Body of pancreas (tissue), 4 donors: Measurements from ENCODE around the gene CST3. TPM values are rescaled to one million over a fixed set of nuclear protein-coding genes. Genes with fewer than 3 reads are reported as not detected.

Experiments used
- ATAC-seq: fragments of 150-250 bp; one replicate; pipeline ENCODE4 v1.9.1; 2016
- DNase-seq, 4 donors: peaks; one replicate each; pipeline ENCODE4 v3.0.0-alpha.2; 2019
- H3K27ac ChIP-seq, 4 donors: fragments of 200-600 bp; sonication (generic); 1 replicate in 3 of 4; 2 replicates in 1 of 4; pipeline versions ENCODE4 v1.5.1 to v1.6.1; 2016 to 2019; ENCODE audit warnings: mild to moderate bottlenecking in 1 of 4, mixed read lengths in 1 of 4, moderate library complexity in 1 of 4
- H3K27me3 ChIP-seq, 2 donors: fragments of 200-600 bp; sonication (generic); one replicate each; pipeline ENCODE4 v1.6.0; 2016; ENCODE audit warnings: mild to moderate bottlenecking in 1 of 2
- H3K36me3 ChIP-seq, 2 donors: fragments of 200-600 bp; sonication (generic); replicated peaks in 1 of 2; 2 replicates each; pipeline ENCODE4 v1.5.1; 2016; ENCODE audit warnings: low read depth in 2 of 2; ENCODE audit not compliant: insufficient read depth in 1 of 2
- H3K4me1 ChIP-seq: fragments of 200-600 bp; sonication (generic); one replicate; pipeline ENCODE4 v1.6.0; 2016
- H3K4me3 ChIP-seq, 2 donors: fragments of 200-600 bp; sonication (generic); 1 replicate in 1 of 2; 2 replicates in 1 of 2; pipeline ENCODE4 v1.5.1; 2016 to 2019
- H3K9me3 ChIP-seq, 3 donors: fragments of 200-600 bp; sonication (generic); 1 replicate in 2 of 3; 2 replicates in 1 of 3; pipeline ENCODE4 v1.5.1; 2016
- POLR2A ChIP-seq, 3 donors: fragments of 450-650 bp; IDR thresholded peaks; one replicate each; pipeline ENCODE4 v1.6.1; 2016; ENCODE audit warnings: antibody characterized with exemption in 3 of 3, mild to moderate bottlenecking in 2 of 3
- WGBS, 2 donors: methylation state at CpG; one replicate each; pipeline ENCODE4 v1.1.5; 2017; 5-methylcytosine and 5-hydroxymethylcytosine counted together
- intact Hi-C: fragments of 100-400 bp; cut with DNase I; formaldehyde crosslinking; loops from one replicate; pipeline ENCODE4 v1.15.1; 2023
- total RNA-seq, 2 donors: library from RNA; depleted of rRNA; stranded (reverse); fragments of >200 nt; gene quantifications; one replicate each; pipeline ENCODE4 v1.1.0, GENCODE V29; 2016
- TF ChIP-seq, protein P1 (sequence below), 7 experiments: fragments of 450-650 bp in 4 of 7; fragments of 200-600 bp in 3 of 7; sonication (generic) in 3 of 7; IDR thresholded peaks; one replicate each; pipeline ENCODE4 v1.5.1; 2016 to 2019; ENCODE audit warnings: antibody characterized with exemption in 7 of 7

The CST3 gene
- total RNA-seq, 2 donors from 2014 or later = 491 to 654 TPM

DNA sequence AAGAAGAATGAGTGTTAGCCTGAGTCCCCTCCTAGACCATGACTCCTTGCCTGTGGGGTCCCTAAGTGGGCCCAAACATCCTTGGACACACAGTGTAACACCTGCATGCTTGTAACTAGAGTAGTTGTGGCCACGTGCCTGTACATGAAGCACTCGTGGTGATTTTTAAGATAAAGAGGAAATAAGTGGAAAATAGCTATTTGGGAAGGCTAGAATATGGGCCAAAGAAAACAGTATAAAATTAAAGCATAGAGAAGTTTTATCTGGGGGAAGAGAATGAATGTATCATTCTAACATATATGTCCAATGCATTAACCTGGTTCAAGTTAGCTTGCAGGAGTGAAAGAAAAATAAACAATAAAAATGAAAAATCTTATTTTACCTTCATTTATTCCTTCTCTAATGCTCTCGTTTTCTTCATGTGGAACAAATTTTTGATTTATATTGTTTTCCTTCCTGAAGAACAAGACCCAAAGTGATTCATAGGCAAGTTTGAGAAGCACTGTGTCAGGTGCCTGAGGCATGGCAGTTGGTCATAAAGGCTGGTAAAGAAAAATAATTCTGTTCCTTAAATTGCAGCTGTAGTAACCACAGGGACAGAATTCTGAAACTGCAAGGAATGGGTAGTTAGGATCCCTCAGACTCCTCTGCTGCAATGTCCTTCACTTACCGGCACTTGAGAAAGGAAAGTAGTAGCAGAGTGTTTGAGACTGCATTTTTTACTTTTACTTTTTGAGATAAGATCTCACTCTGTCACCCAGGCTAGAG, 8.5 kb upstream of the CST3 start:
- no peaks in the 10 kb centered on the region for H3K9me3 ChIP-seq
- 40 to 45% methylated on average over 4 of the region's 4 CpGs for WGBS, 2 donors
- ATAC-seq = no peak

DNA sequence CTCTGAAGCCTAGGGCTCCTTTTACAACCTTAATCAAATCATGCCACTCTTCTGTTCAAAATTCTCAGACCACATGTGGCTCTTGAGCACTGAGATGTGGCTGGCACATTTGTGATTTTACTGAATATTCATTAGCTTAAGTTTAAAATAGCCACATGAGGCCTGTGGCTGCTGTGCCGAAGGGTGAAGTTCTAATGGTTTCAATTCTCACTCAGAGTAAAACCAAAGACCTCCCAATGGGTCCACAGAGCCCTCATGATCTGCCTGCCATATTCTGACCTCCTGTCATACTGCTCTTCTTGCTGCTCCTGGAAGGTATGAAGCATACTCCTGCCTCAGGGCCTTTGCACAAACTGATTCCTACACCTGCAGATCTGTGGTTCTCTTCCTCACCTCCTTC, 7.8 kb upstream of the CST3 start:
- no peak for ATAC-seq
- Histone ChIP-seq H3K4me3 (no peak overlapping the region), H3K27me3 (no peaks in the 10 kb centered on the region), H3K36me3 (no peaks in the 10 kb centered on the region), H3K9me3 (no peaks in the 10 kb centered on the region), H3K4me1 (peaks cover 4% of the 10 kb centered on the region), H3K27ac (no peak overlapping the region)
- intact Hi-C loops = no loop called here
- DNase-seq = no peak
- WGBS, 2 donors = 52 to 100% methylated on average over 1 of the region's 1 CpG
- TF ChIP-seq POLR2A (IDR thresholded peaks at IDR 0.05) = no peak
- TF ChIP-seq, protein P1, sequence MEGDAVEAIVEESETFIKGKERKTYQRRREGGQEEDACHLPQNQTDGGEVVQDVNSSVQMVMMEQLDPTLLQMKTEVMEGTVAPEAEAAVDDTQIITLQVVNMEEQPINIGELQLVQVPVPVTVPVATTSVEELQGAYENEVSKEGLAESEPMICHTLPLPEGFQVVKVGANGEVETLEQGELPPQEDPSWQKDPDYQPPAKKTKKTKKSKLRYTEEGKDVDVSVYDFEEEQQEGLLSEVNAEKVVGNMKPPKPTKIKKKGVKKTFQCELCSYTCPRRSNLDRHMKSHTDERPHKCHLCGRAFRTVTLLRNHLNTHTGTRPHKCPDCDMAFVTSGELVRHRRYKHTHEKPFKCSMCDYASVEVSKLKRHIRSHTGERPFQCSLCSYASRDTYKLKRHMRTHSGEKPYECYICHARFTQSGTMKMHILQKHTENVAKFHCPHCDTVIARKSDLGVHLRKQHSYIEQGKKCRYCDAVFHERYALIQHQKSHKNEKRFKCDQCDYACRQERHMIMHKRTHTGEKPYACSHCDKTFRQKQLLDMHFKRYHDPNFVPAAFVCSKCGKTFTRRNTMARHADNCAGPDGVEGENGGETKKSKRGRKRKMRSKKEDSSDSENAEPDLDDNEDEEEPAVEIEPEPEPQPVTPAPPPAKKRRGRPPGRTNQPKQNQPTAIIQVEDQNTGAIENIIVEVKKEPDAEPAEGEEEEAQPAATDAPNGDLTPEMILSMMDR (IDR thresholded peaks at IDR 0.05) = no peak

More for the DNA sequence above, 8.5 kb upstream of the CST3 start:
- Histone ChIP-seq H3K27ac (no peak overlapping the region), H3K36me3 (no peaks in the 10 kb centered on the region), H3K4me1 (no peaks in the 10 kb centered on the region), H3K27me3 (no peaks in the 10 kb centered on the region), H3K4me3 (no peak overlapping the region)
- DNase-seq = no peak
- TF ChIP-seq POLR2A (IDR thresholded peaks at IDR 0.05) = no peak
- TF ChIP-seq, protein P1 (IDR thresholded peaks at IDR 0.05) = no peak
- intact Hi-C loops = no loop called here

DNA sequence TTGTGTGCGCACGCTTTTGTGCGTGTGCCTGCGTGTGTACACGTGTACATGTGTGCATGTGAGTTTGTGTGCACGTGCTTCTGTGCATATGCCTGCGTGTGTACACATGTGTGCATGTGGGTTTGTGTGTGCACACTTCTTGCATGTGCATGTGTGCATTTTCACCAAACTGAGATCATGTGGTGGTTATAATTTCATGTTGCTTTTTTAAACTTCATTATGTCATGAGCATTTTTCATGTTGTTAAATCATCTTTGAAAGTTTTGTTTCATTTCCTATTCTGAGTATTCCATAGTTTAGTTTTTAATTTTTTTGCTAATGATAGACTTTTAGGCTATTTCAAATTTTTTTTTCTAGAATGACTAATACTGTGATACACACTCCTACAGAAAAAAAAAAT, 6.4 kb upstream of the CST3 start:
- H3K27me3 ChIP-seq = no peaks in the 10 kb centered on the region
- intact Hi-C loops = no loop called here

DNA sequence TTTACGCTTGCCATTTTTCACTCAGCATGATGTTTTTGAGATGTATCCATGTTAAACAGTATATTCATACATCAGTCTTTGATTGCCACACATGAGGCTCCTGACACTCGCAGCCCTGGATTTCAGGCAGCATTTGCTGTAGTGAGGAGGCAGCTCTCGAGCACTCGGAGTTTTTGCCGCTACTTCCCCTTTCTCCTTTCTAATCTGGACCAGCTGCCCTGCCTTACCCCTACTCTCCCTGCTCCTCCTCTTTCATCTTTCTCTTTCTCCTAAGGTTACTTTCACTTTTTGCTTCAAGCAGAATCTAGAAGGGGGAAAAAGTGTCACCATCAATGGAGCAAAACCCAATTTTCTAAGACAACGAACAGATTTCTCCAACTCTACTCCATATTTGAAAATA, 5.9 kb upstream of the CST3 start:
- ATAC-seq (no peak), DNase-seq (no peak)
- TF ChIP-seq POLR2A (IDR thresholded peaks at IDR 0.05) = no peak
- TF ChIP-seq, protein P1 (IDR thresholded peaks at IDR 0.05) = no peak
- Histone ChIP-seq H3K9me3 (no peaks in the 10 kb centered on the region), H3K36me3 (no peaks in the 10 kb centered on the region), H3K4me3 (no peak overlapping the region), H3K4me1 (peaks cover 4% of the 10 kb centered on the region), H3K27me3 (no peaks in the 10 kb centered on the region), H3K27ac (no peak overlapping the region)
- intact Hi-C loops = no loop called here
- WGBS, 2 donors = 67 to 84% methylated on average over 6 of the region's 6 CpGs

More for the DNA sequence above, 6.4 kb upstream of the CST3 start:
- no peak overlapping the region for H3K27ac ChIP-seq
- TF ChIP-seq, protein P1 (IDR thresholded peaks at IDR 0.05) = no peak
- no peak for TF ChIP-seq POLR2A (IDR thresholded peaks at IDR 0.05)
- WGBS, 2 donors = 92 to 93% methylated on average over 7 of the region's 7 CpGs
- no peaks in the 10 kb centered on the region for H3K36me3 ChIP-seq
- ATAC-seq (no peak), DNase-seq (no peak)
- H3K4me1 ChIP-seq = peaks cover 4% of the 10 kb centered on the region
- no peak overlapping the region for H3K4me3 ChIP-seq
- H3K9me3 ChIP-seq = no peaks in the 10 kb centered on the region
